Activated T-cell treated with anti-CD3 and anti-CD28 coated beads for 1 hour (primary cell): ENCODE measurements around the gene COX14.
"Not testable (repeated sequence)": the region's sequence is repeated elsewhere in the genome, so short reads cannot be mapped to it uniquely, and the experiment has no call there.

ENCODE experiments used
- DNase-seq: peaks from one replicate; pipeline ENCODE4 v3.0.0-alpha.2; 2020; ENCODE audit warnings: low read depth

COX14 gene

GRCh38 chr12:50154947-50155346 is 42.9 kb downstream of the COX14 start:
- DNase-seq = not testable (repeated sequence)

GRCh38 chr12:50156641-50157040 is 44.6 kb downstream of the COX14 start:
- no peak for DNase-seq

GRCh38 chr12:50157259-50157658 is 45.2 kb downstream of the COX14 start:
- no peak for DNase-seq

- no peak for DNase-seq
These were observed 48.6 kb downstream of the COX14 start for GRCh38 chr12:50160643-50161042.

- DNase-seq = no peak
These were observed 50.2 kb downstream of the COX14 start for GRCh38 chr12:50162230-50162629.

- no peak for DNase-seq
These were observed 52.9 kb downstream of the COX14 start for GRCh38 chr12:50164963-50165362.

GRCh38 chr12:50166799-50167048 is 54.7 kb downstream of the COX14 start:
- DNase-seq = peak; percentile 19

- peak; percentile 92 for DNase-seq
These were observed 55.2 kb downstream of the COX14 start, which contains the start of gene CERS5 for GRCh38 chr12:50167049-50167828. TSS of gene CERS5 (minus strand) at chr12:50167369. CDS start at chr12:50167297, 72 bp downstream.
